Measurements from ENCODE around the gene CNTLN.

Gene CNTLN

GRCh38 chr9:17484906-17485305, 350.1 kb downstream of the CNTLN start:
- H3K4me3 ChIP-seq (ENCODE audit: low read depth, low read length), result no peak overlapping the region
- TF ChIP-seq, protein P1, sequence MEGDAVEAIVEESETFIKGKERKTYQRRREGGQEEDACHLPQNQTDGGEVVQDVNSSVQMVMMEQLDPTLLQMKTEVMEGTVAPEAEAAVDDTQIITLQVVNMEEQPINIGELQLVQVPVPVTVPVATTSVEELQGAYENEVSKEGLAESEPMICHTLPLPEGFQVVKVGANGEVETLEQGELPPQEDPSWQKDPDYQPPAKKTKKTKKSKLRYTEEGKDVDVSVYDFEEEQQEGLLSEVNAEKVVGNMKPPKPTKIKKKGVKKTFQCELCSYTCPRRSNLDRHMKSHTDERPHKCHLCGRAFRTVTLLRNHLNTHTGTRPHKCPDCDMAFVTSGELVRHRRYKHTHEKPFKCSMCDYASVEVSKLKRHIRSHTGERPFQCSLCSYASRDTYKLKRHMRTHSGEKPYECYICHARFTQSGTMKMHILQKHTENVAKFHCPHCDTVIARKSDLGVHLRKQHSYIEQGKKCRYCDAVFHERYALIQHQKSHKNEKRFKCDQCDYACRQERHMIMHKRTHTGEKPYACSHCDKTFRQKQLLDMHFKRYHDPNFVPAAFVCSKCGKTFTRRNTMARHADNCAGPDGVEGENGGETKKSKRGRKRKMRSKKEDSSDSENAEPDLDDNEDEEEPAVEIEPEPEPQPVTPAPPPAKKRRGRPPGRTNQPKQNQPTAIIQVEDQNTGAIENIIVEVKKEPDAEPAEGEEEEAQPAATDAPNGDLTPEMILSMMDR (IDR thresholded peaks at IDR 0.05; ENCODE audit: low read depth, low read length), result no peak

- TF ChIP-seq, protein P1 (IDR thresholded peaks at IDR 0.05; ENCODE audit: low read depth, low read length), result no peak
Measured at GRCh38 chr9:17486396-17486795, 351.6 kb downstream of the CNTLN start.

DNA sequence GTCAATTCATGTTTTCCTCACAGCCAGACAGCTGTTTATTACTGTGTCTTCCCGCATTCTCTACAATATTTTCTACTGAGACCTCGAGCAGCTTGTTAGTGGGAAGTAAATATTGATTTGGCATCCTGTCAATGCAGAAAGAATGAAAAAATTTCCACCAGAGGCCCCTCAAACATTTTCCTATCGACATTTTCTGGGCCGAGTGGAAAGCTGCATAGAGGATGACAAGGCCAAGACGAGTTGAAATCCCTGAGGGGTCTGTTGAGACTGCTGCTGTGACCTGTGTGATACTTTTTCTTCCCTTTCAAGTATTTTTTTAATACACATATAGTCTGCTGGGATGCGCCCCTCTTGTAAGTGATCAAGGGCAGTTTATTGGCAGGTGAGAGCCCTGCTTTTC, 352.6 kb downstream of the CNTLN start:
- TF ChIP-seq, protein P1 (IDR thresholded peaks at IDR 0.05; ENCODE audit: low read depth, low read length), result no peak
- no peak overlapping the region for H3K4me3 ChIP-seq (ENCODE audit: low read depth, low read length)

More at GRCh38 chr9:17486396-17486795, 351.6 kb downstream of the CNTLN start:
- H3K4me3 ChIP-seq (ENCODE audit: low read depth, low read length), result no peak overlapping the region

- no peak overlapping the region for H3K4me3 ChIP-seq (ENCODE audit: low read depth, low read length)
- TF ChIP-seq, protein P1 (IDR thresholded peaks at IDR 0.05; ENCODE audit: low read depth, low read length), result no peak
Measured at GRCh38 chr9:17488662-17489061, 353.8 kb downstream of the CNTLN start.

DNA sequence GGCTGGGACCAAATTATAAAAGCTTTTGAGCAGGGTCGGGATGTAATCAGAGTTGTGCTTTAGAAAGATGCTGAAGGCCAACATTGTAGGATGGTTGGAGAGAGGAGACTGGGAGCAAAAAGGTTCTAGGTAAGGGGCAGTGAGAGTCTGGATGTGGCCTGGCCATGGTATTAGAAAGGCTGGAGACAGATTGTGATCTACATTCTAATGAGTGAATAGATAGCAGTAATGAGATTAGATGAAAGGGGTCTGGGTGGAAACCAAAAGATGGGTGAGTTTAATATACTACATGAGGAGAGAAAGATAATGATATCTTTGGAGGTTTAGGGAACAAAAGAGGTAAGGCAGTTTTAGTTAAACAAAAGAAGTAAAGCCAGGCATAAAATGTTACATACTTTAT, 355.3 kb downstream of the CNTLN start:
- TF ChIP-seq, protein P1 (IDR thresholded peaks at IDR 0.05; ENCODE audit: low read depth, low read length), result no peak
- no peak overlapping the region for H3K4me3 ChIP-seq (ENCODE audit: low read depth, low read length)

GRCh38 chr9:17491780-17492179, 356.9 kb downstream of the CNTLN start:
- TF ChIP-seq, protein P1 (IDR thresholded peaks at IDR 0.05; ENCODE audit: low read depth, low read length), result no peak
- no peak overlapping the region for H3K4me3 ChIP-seq (ENCODE audit: low read depth, low read length)

DNA sequence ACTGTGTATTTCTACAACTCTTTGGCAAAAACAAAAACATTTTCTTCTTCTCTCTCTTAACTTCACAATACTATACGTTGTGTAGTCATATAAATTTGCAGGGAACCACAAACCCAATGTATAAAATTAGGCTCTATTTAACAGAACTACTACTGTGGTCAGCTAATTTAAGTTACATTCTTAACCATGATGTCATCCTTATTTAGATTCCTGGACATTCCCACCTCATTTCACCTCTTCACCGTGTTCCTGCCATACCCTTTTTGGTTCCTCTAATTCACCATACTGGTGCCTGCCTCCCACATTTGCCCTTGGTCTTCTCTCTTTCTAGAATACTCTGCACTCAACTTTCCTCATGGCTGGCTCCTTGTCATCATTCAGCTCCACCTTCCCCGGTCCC, 368.4 kb downstream of the CNTLN start:
- H3K4me3 ChIP-seq (ENCODE audit: low read depth, low read length), result no peak overlapping the region
- TF ChIP-seq, protein P1 (IDR thresholded peaks at IDR 0.05; ENCODE audit: low read depth, low read length), result no peak

Measured in WI38 (cell line).